HG03558 (cell line): ENCODE results near the gene KIF16B.

Experiments
- ATAC-seq: cut with Tn5 transposase; IDR thresholded peaks from one replicate; pipeline ENCODE4 v1.9.1; 2021; ENCODE audit warnings: moderate number of reproducible peaks; ENCODE audit not compliant: unreplicated experiment; ENCODE audit errors: extremely low read depth

The KIF16B gene

GRCh38 chr20:16314748-16315159, 258.5 kb downstream of the KIF16B start:
- ATAC-seq: no peak

GRCh38 chr20:16314320-16314719, 258.9 kb downstream of the KIF16B start:
- ATAC-seq: no peak

GRCh38 chr20:16313917-16314316, 259.3 kb downstream of the KIF16B start:
- no peak for ATAC-seq

DNA sequence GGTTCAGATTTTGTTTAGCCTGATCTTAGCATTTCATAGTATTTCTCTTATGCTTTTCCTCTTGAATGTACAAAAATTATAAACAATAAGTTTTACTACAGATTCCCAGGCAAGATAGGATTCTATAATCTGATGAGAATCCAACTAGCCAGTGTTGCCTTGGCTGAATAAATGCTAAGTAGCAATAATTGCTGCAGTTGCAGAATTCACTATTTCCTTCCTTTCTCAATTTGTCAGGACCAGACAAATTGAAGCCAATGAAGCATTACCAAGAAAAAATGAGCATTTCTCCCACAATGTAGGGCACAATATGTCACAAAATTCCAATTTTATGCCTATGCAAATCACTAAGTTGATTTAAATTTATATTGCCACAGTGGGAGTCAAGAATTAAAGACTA, 260.2 kb downstream of the KIF16B start:
- ATAC-seq: no peak

GRCh38 chr20:16311756-16312155, 261.5 kb downstream of the KIF16B start:
- ATAC-seq: no peak

DNA sequence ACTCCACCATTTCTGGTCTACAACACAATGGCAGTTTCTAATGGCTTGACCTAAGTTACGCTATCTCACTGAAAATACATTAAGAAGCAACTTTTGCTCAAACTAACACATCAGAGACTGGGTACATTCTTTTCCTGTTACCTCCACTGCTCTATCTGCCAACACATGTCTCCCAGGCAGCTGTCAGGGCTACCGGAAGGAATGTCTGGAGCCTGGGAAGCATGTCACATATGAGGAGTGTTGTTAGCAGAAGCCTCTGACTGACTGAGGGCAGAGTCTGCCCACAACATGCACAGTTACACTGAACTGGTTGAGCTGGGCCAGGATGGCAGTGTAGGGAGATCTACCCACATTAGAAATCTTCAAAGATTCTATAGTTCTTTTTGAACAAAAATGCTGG, 264.5 kb downstream of the KIF16B start:
- no peak for ATAC-seq

DNA sequence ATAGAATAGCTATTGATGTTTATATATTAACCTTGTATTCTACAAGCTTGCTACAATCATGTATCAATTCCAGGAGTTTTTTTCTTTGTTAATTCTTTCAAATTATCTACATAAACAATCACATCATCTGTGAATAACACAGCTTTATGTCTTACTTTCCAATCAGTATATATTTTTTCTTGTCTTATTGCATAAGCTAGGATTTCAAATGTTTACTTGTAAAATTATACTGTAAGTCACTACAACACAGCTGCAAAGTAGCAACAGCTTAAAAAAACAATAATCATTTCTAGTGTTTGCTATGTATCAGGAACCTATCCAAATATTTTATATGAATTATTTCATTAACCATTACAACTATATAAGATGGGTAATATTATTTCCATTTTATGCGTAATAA, 270.4 kb downstream of the KIF16B start:
- ATAC-seq: no peak

GRCh38 chr20:16301986-16302385, 271.3 kb downstream of the KIF16B start:
- ATAC-seq: no peak

DNA sequence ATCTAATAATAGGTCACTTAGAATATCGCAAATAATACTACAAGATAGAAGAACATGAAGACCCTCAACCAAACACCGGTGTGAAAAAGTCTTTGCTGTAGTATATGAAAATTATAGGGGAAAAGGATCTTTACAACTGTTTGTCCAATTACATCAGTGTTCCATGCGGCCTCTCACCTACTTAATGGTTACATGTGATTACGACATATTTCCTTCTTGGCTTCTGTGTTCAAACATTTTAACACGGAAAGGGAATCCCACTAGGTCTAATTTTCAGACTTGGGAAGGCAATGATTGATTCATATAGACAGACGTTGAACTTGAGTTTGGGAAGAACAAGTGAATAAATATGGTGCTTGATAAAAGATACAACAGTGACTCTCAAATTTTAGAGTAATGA, 273.4 kb downstream of the KIF16B start:
- no peak for ATAC-seq

DNA sequence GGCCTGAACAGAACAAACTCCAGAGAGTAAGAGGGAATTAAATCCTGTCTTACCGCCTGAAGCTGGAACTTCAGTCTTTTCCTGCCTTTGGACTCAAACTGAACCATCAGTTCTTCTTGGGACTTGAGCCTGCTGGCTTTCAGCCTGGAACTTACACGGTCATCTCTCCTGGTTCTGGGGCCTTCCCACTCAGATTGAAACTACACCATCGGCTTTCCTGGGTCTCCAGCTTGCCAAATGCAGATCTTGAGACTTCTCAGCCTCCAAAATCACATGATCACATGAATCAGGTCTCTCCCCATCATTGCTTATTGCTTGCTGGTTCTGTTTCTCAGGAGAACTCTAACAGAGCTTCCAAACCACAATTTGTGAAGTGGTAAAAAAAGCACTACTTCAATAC, 276.3 kb downstream of the KIF16B start:
- ATAC-seq: no peak

- no peak for ATAC-seq
These were observed 277.7 kb downstream of the KIF16B start for GRCh38 chr20:16295534-16295933.

DNA sequence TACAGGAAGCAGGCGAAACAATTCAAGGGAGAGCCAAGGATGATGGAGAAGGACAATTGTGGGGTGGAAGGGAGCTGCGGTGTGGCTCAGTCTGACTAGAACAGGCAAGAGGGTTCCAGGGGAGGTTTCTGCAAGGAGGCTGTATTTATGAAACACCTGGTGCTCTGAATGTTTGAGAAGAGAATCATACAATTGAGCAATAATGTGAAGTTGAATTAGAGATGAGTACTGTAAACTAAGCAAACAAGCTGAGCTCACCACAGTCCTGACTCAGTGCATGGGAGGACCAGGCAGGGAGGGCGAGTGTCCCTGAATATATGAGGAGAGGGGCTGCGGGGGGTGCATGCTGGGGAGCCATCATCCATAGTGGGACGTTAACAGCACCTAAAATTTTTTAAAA, 279.7 kb downstream of the KIF16B start:
- no peak for ATAC-seq

- no peak for ATAC-seq
These were observed 280.9 kb downstream of the KIF16B start for GRCh38 chr20:16292226-16292880.

DNA sequence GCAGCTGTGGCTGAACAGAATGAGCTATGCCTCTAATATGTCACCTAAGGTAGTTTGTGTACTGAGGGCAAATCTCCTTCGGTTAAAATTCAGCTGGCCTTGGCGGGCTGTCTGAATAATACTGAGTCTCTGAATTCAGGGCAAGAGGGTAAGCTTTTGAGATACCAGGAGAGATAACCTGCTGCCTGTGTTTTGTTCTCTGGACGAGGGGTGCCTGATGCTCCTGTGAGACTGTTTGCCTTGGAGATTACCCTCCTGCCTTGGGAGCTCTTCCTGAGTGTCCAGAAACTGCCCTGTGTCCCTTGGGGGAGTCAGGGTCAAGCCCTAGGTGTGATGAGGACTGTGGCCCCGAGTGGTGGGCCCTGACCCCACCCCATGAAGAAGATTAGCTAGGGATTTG, 282.9 kb downstream of the KIF16B start:
- ATAC-seq: no peak

DNA sequence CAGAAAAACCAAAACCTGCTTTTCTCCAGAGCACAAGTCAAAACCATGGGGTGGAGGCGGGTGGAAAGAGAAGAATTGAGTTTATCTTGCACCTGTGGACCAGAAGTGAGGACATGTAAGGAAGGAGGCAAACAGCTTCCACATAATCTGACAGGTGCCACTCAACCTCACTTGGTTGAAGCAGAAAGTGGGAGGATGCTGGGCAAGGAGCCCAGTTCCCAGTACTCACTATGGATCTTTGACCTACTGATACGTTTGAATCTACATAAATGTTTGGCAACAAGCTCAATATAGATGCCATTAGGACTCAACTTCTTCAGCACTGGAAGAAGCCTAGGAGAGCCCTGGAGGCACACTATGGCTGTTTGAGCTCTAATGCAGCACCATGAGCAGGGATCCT, 285.5 kb downstream of the KIF16B start:
- ATAC-seq: no peak

GRCh38 chr20:16286601-16287000, 286.6 kb downstream of the KIF16B start:
- ATAC-seq: no peak

DNA sequence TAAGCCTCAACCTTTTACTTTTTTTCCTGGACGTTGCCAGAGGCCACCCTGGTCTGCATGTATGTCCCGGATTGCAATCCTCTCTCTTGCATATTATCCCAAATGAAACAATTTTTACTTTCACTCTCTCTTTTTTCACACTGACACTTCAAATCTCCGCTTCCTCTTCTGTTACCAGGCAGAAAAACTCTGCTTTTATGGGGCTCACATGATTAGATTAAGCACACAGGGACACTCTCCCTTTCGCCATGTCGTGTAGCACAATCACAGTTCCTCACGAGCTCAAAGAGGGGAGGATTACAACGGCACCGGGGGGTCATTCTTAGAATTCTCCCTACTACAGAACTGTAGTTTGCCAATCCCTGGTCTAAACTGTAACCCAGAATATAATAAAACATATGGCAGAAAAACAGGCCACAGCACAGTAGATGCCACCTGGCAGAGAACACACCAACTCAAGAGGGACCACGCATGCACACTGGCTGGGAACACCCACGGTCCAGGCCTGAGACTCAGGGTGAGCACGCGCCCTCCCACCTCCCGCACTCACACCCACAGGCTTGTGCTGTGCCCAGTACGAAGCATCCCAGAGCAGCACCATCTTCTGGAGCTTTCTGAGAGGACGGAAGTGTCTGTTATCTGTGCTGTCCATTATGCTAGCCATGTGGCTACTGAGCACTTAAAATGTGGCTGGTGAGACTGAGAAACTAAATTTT, 288.7 kb downstream of the KIF16B start:
- ATAC-seq: no peak

DNA sequence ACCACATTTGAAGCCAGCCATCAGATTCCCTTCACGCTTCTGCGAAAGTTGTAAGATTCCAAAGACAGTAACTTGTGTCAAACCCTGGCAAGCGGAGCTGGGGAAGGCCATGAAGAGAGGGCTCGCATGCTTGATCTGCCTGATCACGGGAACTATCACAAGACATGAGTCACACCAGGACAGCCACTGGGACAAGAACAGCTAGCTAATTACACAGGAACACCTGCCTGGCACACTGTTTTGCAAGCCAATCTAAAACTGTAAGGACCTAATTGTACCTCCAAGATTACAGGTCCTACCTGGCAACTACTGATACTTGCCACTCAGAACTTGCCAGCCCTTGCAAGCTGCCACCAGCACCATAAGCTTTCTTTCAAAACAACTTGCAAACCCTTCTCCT, 289.3 kb downstream of the KIF16B start:
- ATAC-seq: no peak

DNA sequence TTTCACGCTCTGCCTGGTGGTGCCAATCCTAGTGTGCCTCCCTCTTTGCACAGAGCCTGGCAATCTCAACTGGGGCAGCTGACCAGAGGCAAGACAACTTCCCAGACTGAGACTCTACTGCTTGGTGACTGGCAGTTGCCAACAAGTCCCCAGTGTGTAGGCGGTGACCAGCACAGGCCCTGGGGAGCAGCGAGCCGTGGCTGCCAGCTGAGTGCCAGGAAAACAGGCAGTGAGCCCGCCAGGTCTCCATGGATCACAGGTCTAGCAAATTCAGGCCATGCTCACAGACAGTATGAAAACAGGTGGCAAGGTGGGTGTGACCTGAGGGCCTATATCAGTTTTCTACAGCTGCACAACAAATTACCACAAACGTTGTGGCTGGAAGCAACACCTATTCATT, 289.9 kb downstream of the KIF16B start:
- no peak for ATAC-seq

GRCh38 chr20:16280219-16280618, 293.0 kb downstream of the KIF16B start:
- ATAC-seq: no peak

GRCh38 chr20:16279320-16279719, 293.9 kb downstream of the KIF16B start:
- no peak for ATAC-seq
